ENCODE data around the gene DYRK1A. TPM values are rescaled to one million over a fixed set of nuclear protein-coding genes. Genes with fewer than 3 reads are reported as not detected.

DYRK1A gene
- polyA plus RNA-seq, 1 donor (not counting 4 experiments of a cell fraction or from before 2014, with no cell fraction given) = 25.3 TPM

DNA sequence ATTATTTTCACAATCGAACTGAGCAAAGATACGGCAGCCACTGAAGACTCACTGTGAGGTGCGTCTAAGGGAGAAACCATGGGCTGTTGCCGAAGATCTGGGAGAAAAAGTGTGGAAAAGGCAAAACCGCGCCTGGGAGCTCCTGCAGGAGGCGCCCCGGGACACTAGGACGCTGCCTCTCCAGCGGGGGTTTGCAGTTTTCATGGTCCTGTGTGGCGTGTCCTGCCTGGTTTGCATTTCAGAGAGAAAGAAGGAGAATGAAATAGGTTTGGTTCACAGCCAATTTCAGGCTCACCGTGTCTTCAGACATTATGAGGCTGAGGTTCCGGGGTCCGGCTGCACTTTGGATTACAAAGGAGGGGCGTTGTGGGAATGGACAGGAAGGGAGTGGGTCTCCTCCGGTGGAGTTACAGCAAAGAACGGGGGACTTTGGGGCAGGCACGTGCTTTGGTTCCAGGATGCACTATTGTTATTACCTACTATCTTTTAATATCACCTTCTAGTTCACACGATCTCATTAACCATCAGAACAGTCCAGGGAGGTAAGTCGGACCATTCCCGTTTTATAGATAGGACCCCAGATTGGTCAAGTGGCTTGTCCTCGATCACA lies 179.8 kb downstream of the DYRK1A start:
- H3K4me2 ChIP-seq (ENCODE audit: control insufficient read depth, extremely low read depth, insufficient read depth, low read depth, low read length) = no peak overlapping the region
- TF ChIP-seq CTCF (optimal IDR thresholded peaks at IDR 0.05 in 1 of 3, IDR thresholded peaks at IDR 0.05 in 1 of 3, conservative IDR thresholded peaks at IDR 0.05 in 1 of 3; ENCODE audit: extremely low read depth in 1 of 3, insufficient read depth in 2 of 3, low read length in 3 of 3) = no peak
- TF ChIP-seq EZH2 (IDR thresholded peaks at IDR 0.05; ENCODE audit: low read length) = no peak
- dilution Hi-C loops (cut with MboI; ENCODE audit: extremely low pct_ligation_motif_present, low sequenced_read_pairs) = no loop called here
- H3K9me1 ChIP-seq (ENCODE audit: control insufficient read depth, extremely low read depth, insufficient read depth, low read length) = no peaks in the 10 kb centered on the region
- no peak overlapping the region for H3K4me3 ChIP-seq (ENCODE audit: control insufficient read depth in 2 of 3, extremely low read depth in 1 of 3, insufficient read depth in 2 of 3, low read depth in 1 of 3, low read length in 3 of 3)
- H2AFZ ChIP-seq (ENCODE audit: control insufficient read depth, low read length) = no peak overlapping the region
- peaks cover 8% of the 10 kb centered on the region for H3K27me3 ChIP-seq (ENCODE audit: control insufficient read depth, extremely low read depth, insufficient read depth, low read length)
- no peak for FAIRE-seq
- no peaks in the 10 kb centered on the region for H3K36me3 ChIP-seq (ENCODE audit: control insufficient read depth in 2 of 2, extremely low read depth in 1 of 2, insufficient read depth in 2 of 2, low read length in 2 of 2)
- no peaks in the 10 kb centered on the region for H3K79me2 ChIP-seq (ENCODE audit: control insufficient read depth, insufficient read depth, low read length)
- H3K9me3 ChIP-seq (ENCODE audit: control insufficient read depth, low read depth, low read length) = no peaks in the 10 kb centered on the region
- no peak overlapping the region for H3K9ac ChIP-seq (ENCODE audit: control insufficient read depth, extremely low read depth, insufficient read depth, low read length)
- no peak overlapping the region for H3K27ac ChIP-seq (ENCODE audit: control insufficient read depth, insufficient read depth, low read length)
- no peaks in the 10 kb centered on the region for H4K20me1 ChIP-seq (ENCODE audit: control insufficient read depth, extremely low read depth, insufficient read depth, low read length)
- no peak for DNase-seq (ENCODE audit: low read depth, low spot score)
- H3K4me1 ChIP-seq (ENCODE audit: control insufficient read depth, extremely low read depth, insufficient read depth, low read length) = no peaks in the 10 kb centered on the region

DNA sequence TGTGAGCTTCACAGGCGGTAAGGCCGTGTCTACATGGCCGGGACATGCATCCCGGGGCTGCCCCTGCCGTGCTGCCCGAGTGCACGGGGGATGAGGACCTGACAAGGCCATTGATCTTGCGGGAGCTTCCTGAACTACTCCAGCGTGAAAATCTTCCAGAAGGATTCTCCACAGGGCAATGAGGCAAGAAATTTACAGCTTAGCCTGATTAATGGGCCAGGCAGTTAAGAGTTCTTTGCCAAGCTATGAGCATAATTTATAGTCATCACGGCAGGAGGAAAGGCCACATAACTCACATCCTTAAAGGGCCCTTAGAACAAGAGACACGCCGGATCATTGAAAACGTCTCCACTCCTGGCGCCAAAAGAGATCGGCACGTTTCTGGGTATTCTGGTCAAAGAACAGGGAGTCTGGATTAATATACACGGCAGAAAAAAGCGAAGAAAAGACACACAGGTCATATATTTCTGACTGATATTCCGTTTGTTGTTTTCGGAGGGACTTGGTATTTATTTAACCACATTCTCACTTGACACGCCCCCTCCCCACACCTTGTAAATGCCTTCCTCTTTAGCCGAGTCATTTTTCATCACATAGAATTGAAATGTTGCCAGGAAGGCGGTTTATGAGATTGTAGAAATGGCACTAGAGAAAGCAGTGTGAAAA lies 180.5 kb downstream of the DYRK1A start:
- Histone ChIP-seq H3K79me2 (ENCODE audit: control insufficient read depth, insufficient read depth, low read length) (no peaks in the 10 kb centered on the region), H3K27me3 (ENCODE audit: control insufficient read depth, extremely low read depth, insufficient read depth, low read length) (peaks cover 8% of the 10 kb centered on the region), H3K9me3 (ENCODE audit: control insufficient read depth, low read depth, low read length) (no peaks in the 10 kb centered on the region), H3K4me2 (ENCODE audit: control insufficient read depth, extremely low read depth, insufficient read depth, low read depth, low read length) (no peak overlapping the region), H2AFZ (ENCODE audit: control insufficient read depth, low read length) (no peak overlapping the region), H3K9me1 (ENCODE audit: control insufficient read depth, extremely low read depth, insufficient read depth, low read length) (no peaks in the 10 kb centered on the region), H3K4me3 (ENCODE audit: control insufficient read depth in 2 of 3, extremely low read depth in 1 of 3, insufficient read depth in 2 of 3, low read depth in 1 of 3, low read length in 3 of 3) (no peak overlapping the region), H3K9ac (ENCODE audit: control insufficient read depth, extremely low read depth, insufficient read depth, low read length) (no peak overlapping the region), H3K4me1 (ENCODE audit: control insufficient read depth, extremely low read depth, insufficient read depth, low read length) (no peaks in the 10 kb centered on the region), H3K27ac (ENCODE audit: control insufficient read depth, insufficient read depth, low read length) (no peak overlapping the region), H3K36me3 (ENCODE audit: control insufficient read depth in 2 of 2, extremely low read depth in 1 of 2, insufficient read depth in 2 of 2, low read length in 2 of 2) (no peaks in the 10 kb centered on the region), H4K20me1 (ENCODE audit: control insufficient read depth, extremely low read depth, insufficient read depth, low read length) (no peaks in the 10 kb centered on the region)
- FAIRE-seq (no peak), DNase-seq (ENCODE audit: low read depth, low spot score) (no peak)
- TF ChIP-seq EZH2 (IDR thresholded peaks at IDR 0.05; ENCODE audit: low read length) (no peak), CTCF (optimal IDR thresholded peaks at IDR 0.05 in 1 of 3, IDR thresholded peaks at IDR 0.05 in 1 of 3, conservative IDR thresholded peaks at IDR 0.05 in 1 of 3; ENCODE audit: extremely low read depth in 1 of 3, insufficient read depth in 2 of 3, low read length in 3 of 3) (no peak)
- dilution Hi-C loops (cut with MboI; ENCODE audit: extremely low pct_ligation_motif_present, low sequenced_read_pairs) = no loop called here
